GM19099 (cell line): ENCODE measurements around the gene ZNF521.

Source experiments
- POLR2A ChIP-seq: IDR thresholded peaks from 3 replicates; pipeline ENCODE4 v1.6.1; 2011; ENCODE audit warnings: low read depth; ENCODE audit not compliant: insufficient read length; ENCODE audit errors: extremely low read depth

ZNF521 gene

DNA sequence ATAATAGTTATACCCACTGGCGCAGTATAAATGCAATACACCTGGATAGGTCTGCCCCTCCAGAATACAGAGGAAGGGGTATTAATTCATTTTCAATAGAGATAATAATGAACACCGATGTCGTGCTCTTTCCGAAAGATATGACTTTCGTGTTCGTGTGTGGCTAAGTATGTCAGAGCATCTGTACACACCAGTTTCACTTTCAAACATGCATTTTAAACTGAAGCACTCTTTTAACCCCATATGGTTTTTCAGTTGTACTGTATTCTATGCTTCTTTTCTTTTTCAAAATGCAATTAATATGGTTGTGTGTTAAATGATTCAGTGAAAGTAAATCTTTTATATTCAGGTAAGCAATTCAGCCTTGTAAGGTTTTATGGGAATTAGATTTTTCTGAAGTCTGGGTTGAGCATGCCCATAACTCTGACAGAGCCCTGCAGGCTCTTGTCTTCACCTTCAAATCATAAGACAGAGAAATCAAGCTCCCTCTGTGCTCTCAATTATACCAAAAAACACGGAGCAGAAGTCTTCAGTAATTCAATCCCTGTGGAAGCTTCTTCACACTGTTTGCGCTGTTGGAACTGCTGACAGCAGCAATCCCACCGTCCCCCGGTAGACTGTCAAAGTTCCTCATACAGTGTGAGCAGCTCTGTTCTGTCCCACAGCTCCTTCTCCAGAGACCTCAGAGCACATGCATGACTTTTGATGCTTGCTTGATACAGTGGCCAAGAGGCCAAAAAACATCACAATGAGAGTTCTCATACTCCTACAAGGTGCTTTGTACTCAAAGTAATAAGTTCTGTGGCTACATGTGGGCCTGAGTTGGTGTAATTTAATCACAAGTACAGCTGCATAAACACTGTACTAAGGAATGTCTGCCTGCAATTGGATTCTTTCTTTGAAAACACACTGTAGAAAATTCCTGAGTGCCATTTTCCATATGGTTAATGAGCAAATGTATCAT is 186.8 kb downstream of the ZNF521 start:
- no peak for TF ChIP-seq POLR2A

DNA sequence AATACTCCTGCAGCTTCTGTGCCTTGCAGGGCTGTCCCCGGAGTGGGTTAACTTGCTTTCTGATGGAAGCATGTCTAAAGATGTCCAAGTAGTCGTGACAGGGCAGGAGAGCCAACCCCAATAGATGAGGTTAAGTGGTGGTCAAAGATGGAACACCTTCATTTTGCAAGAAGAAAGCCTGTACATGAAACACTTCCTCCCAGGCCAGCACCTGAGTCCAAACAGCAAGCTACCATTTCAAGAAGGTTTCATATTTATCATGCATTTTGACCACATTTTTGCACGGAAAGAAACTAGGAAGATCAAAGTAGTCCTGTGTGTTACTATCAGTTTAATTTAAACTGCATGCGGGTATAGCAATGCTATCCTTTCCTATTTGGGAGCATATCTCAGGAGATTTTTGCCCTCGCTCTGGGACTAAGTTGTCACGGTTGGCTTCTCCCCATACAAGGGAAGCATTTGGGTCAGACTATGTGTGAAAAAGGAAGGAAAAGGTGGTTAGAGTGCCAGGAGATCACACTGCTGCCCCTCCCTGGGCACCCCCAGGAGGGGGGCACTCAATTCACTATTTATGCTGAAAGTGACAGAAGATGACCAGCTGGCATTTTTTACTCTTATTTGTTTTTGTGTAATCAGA is 187.6 kb downstream of the ZNF521 start:
- TF ChIP-seq POLR2A: no peak

DNA sequence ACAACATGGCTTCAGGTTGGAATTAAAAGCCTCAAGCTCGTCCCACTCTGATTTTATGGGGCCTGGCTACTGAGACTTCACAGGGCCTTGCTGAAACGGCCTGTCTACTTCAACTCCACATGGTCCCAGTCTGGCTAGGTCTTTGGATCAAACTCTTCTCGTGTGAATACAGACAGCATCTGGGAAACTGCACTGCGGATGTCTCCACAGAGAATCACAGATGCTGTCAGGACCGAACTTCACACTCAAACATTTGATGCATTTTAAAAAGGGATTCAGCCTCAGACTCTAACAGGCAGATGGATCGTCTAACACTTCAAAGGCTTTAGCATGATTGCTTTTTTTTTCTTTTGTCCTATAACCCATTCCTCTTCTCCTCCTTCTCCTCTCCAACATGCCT is 198.5 kb downstream of the ZNF521 start:
- no peak for TF ChIP-seq POLR2A

DNA sequence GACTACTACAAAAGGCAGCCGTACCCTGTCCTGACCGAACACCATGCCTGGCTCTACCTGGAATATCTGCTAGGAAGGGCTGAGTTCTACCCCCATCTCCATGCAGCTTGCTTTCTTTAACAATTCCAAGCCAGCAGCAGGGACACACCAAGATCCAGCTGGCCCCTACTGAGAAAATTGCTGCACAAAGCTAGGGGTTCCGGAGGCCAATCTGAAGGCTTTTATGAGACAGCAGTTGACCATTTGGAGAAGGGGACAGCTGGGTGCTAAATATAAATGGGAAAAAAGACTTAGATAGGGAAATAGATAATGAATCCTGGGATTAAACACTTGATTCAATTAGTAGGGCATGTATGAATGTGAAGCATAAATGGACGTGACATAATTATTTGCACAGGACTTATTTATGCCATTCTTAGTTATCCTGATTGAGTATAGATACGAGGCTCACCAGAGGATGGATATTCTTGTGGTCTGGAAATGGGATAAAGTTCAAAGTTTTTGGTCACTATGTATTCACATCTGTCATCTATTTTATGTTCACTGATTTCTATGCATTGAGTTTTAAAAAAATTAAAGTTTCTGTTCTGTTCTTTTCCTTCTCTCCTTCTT is 204.0 kb downstream of the ZNF521 start:
- TF ChIP-seq POLR2A: no peak

DNA sequence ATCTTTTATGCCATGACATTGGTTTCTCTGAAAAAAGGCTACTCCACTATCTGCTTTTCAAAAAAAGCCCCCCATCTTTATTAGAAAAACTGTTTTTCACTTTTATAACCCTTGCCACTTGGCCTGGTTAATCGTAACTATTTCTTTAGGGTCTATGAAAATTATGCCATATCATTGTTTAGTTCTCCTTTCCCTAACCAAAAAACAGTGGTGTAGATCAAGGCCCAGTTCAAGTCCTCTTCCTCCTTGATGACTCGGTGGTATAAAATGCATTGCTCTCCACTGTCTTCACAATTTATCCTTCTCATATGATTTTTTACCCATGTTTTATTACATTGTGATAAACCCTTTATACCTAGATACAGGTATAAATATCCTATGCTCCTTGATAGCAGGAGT is 205.5 kb downstream of the ZNF521 start:
- no peak for TF ChIP-seq POLR2A

DNA sequence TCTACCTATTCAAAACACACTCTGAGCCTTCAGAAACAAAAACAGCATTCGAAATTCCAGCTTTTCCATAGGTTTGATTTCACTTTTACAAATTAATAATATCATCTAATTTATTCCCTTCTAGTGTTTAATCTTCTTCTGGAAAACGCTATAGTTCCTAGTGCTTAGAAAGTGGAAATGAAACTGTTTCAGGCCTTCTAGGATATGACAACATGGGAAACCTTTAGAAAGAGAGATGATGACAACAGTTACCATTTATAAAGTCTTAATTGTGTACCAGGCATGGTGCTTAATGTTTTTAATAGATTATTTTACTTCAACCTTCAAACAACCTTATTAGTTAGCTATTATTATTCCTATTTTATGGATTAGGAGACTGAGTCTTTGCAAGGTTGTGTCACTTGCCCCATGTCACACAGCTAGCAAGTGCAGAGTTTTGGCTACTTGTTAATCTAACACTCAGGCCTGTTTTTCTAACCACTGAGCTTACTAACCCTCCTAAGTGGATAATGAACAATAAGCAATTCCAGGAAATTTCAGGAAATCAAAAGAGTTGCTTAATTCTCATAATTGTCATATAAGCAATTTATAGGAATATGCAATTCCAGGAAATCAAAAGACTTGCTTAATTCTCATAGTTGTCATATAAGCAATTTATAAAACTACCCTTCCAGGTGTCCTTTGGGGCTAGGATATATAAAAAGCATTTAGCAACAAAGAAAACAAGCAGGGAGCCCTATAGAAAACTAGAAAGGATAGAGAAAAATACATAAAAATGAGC is 206.0 kb downstream of the ZNF521 start:
- TF ChIP-seq POLR2A: no peak

DNA sequence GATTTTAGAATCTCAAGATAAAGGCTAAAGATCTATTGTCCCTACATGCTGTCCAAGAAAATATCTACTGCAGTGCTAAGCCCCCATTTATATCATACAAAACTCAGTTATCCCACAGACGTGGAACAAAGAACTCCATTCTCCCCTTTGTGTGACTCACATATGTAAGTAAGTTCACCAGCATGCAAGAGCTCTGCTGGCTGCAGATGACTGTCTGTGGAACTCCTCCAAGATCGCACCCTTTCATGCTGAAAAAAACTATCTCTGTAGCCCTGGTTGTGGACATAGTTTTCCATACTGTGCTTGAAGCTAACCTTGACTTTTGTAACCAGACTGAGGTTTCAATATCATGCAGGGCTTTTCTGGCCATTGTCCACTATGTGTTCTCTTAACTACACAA is 207.1 kb downstream of the ZNF521 start:
- no peak for TF ChIP-seq POLR2A

DNA sequence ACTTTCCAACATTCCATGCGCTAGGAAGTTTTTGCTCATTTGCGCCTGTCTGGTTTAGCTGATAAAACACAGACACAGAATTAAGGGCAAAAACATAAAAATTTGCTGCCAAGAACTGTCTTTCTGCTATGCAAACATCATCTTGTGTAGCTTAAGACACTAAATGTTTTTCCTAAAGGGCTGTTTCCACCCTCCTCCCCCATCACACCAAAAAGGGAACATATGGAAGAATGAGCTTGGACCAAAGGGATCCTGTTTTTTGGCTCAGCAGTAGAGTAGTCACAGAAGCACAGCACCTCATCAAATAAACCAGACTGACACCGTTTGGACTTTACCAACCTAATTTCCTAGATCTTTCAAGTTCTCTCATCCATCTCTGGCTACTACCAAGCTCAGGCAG is 210.1 kb downstream of the ZNF521 start:
- TF ChIP-seq POLR2A: no peak

DNA sequence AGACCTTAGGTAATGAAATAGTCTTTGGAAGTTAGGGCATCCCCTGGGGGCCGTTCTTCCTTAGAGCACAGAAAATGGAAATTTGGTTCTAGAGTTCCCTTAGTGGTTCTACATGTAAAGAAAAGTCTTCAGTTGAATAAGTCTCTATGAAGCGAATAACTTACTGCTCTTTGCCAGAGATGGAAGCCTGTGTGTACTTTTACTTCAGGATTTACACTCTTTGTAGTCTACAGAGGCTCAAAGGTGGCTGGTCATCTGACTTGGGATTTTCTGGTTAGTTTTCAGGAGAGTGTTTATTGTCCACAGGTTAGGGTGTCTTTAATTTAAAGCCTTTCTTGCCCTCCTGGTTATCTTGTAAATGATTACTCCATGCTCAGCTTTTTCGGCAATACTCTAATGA is 210.6 kb downstream of the ZNF521 start:
- TF ChIP-seq POLR2A: no peak

DNA sequence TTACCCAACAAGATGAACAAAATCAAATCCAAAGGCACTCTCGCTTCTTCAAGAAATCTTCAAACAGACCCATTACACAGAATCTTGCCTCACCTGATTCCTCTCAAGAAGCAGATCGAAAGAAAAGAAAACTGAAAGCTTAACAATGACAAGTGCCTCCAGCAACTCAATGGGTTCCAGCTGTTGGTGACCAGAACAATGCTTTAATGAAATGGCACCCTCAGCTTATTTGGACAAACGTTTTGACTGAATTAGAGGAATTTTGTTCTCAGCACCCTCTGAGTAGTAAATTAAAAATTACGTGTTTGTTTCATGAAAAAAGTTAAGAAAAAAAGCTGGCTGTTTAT is 211.0 kb downstream of the ZNF521 start:
- no peak for TF ChIP-seq POLR2A

DNA sequence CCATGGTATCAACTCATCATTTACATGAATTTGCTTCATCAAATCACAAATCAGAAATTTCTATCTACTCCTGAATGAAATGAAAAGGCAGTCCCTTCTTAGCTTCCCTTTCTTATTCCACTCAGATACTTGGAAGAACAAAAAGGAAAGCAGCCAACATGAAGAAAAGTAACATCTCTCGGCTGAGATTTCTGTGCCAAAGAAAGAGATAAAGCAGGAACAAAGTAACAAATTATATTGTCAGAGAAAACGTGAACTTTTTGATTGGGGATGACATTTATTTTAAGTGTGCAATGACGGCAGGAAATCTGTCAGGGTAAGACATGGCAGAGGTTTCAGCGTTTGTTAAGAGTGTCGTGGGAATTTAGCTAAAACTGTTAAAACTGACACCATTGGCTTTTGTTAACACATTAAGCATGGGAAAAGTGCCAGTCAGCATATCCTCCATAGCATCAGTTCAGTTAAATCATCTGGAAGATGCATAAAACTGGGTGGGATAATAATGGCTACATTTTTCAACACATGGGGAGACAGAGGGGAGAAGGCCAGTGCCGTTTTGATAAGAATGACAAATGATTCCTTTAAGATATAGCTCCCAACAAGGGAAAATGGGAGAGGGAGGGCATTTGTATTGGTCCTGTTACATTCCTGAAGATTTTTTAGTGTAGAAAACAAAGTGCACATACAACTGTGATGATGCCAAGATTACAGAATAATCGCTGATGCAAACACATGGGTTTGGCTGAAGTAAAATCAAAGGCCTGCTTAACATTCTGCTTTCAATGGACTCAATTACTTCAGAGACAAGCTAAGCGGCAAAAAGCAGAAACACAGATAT is 211.6 kb downstream of the ZNF521 start:
- no peak for TF ChIP-seq POLR2A

DNA sequence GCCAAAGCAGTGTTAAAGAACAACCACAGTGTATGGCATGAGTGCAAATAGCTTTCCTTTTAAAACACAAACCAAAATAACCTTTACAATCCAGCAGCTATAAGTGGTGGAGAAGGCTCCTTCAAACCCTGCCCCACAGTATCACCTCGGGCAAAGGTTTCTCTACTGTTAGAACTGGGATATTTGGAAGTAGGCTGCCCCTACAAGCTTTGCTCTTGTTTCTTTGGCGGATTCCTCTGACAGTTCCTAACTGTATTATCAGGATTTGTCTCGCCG is 214.8 kb downstream of the ZNF521 start:
- TF ChIP-seq POLR2A: no peak

DNA sequence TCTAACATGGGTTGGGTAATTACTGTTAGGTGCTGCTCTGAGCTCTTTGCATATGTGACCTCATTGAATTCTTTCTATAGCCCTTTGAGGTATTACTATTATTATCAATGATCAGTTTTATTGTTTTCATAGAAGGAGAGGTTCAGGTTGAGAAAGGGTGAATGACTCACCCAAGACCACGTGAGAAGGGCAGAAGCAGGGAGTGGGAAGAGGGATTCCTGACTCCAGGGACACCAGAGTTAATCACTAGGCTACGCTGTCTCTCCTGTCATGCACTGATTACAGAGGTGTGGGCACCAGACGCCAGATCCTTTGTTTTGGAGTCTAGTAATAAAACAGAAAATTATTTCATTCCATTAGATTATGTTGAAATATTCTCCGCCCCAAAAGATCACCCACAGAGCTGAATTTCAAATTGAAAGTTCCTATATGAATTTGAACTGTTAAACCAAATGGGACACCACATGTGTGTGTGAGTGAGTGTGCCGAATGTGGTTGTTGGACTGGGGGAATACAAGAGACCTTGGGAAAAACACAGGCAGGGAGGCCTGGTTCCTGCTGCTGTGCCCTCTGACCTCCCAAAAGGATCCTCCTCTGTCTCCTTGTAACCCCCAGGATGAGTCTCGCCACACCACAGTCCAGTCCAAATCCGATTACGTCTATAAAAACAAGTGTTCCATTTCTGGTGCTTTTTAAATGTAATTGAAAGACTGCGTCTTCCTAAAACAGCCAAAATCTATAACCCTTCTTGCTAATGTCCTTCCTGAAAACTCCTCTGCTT is 215.4 kb downstream of the ZNF521 start:
- TF ChIP-seq POLR2A: no peak

DNA sequence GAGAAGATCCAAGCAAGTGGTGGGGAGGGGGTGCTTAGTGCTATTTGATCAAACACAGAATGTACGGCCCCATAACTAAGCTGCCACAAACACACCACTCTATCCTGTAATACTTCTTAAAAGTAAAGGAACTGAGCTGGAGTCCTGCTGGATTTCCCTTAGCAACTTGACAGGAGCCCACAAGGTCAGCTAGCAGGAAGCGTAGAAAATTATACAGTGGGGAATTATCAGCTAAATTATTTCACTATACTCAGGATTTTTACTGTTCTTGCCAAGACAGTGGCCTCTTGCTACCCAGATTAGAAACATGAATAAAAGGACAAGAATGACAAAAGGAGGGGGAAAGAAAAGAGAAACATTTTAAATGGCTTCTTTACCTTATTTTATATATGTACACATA is 217.1 kb downstream of the ZNF521 start:
- TF ChIP-seq POLR2A: no peak
